Adipocyte (in vitro differentiated cells): ENCODE measurements around the gene MYL6.

ENCODE experiments used
- DNase-seq: peaks from one replicate; pipeline ENCODE4 v3.0.0-alpha.2; 2015; ENCODE audit warnings: low read depth
- H3K27me3 ChIP-seq: replicated peaks from 2 replicates; pipeline ENCODE4 v1.7.0; 2013; ENCODE audit warnings: mild to moderate bottlenecking, low read length, moderate library complexity; ENCODE audit not compliant: control insufficient read depth, insufficient read depth
- H3K36me3 ChIP-seq: 2 replicates; pipeline ENCODE4 v1.7.0; 2013; ENCODE audit warnings: low read length, mild to moderate bottlenecking, moderate library complexity; ENCODE audit not compliant: control insufficient read depth, insufficient read depth, severe bottlenecking
- H3K4me1 ChIP-seq: 2 replicates; pipeline ENCODE4 v1.7.0; 2013; ENCODE audit warnings: mild to moderate bottlenecking, low read length, moderate library complexity; ENCODE audit not compliant: control insufficient read depth, insufficient read depth
- H3K4me3 ChIP-seq: 2 replicates; pipeline ENCODE4 v1.7.0; 2013; ENCODE audit warnings: mild to moderate bottlenecking, low read length, moderate library complexity
- H3K9ac ChIP-seq: 2 replicates; pipeline ENCODE4 v1.7.0; 2013; ENCODE audit warnings: mild to moderate bottlenecking, low read length, moderate library complexity
- H3K9me3 ChIP-seq: 2 replicates; pipeline ENCODE4 v1.7.0; 2013; ENCODE audit warnings: mild to moderate bottlenecking, low read length, moderate library complexity; ENCODE audit not compliant: control insufficient read depth

MYL6 gene

GRCh38 chr12:56159482-56160192 is 1.5 kb downstream of the MYL6 start:
- H3K9ac ChIP-seq: peak overlapping the region; percentile 100
- peaks cover 31% of the 10 kb centered on the region for H3K4me1 ChIP-seq
- no peaks in the 10 kb centered on the region for H3K27me3 ChIP-seq
- H3K4me3 ChIP-seq: peak overlapping the region; percentile 98
- H3K9me3 ChIP-seq: no peaks in the 10 kb centered on the region
- H3K36me3 ChIP-seq: peaks cover 54% of the 10 kb centered on the region
- DNase-seq: no peak

DNA sequence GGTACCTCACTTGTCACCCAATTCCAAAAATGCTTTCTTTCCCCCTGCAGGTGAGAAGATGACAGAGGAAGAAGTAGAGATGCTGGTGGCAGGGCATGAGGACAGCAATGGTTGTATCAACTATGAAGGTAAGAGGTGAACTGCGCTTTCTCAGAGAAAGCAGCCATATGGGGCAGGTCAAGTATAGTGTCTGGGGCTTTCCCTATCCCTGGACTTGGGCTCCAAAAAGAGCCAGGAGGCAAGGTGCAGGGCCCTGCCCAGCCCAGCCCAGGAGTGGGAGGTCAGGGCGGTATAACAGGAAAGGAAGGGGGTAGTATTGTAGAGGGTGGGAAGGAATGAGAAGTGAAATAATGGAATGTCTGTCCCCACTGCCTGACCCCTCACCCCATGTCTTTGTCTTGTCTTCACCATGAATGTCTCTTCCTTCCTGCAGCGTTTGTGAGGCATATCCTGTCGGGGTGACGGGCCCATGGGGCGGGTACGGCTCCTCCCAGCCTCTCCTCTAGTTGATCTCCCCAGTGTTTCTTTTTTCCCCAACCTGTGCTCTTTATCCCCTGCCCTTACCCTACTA is 2.1 kb downstream of the MYL6 start:
- peak overlapping the region; percentile 100 for H3K9ac ChIP-seq
- H3K4me3 ChIP-seq: peak overlapping the region; percentile 98
- H3K36me3 ChIP-seq: peaks cover 58% of the 10 kb centered on the region
- no peaks in the 10 kb centered on the region for H3K27me3 ChIP-seq
- H3K4me1 ChIP-seq: peaks cover 31% of the 10 kb centered on the region
- no peak for DNase-seq
- no peaks in the 10 kb centered on the region for H3K9me3 ChIP-seq

GRCh38 chr12:56160894-56161689 is 2.9 kb downstream of the MYL6 start:
- Histone ChIP-seq H3K4me3 (peak overlapping the region; percentile 98), H3K27me3 (no peaks in the 10 kb centered on the region), H3K36me3 (peaks cover 65% of the 10 kb centered on the region), H3K9me3 (no peaks in the 10 kb centered on the region), H3K4me1 (peaks cover 31% of the 10 kb centered on the region), H3K9ac (peak overlapping the region; percentile 100)
- no peak for DNase-seq

- Histone ChIP-seq H3K36me3 (peaks cover 70% of the 10 kb centered on the region), H3K9ac (peak overlapping the region; percentile 100), H3K4me1 (peaks cover 31% of the 10 kb centered on the region), H3K9me3 (no peaks in the 10 kb centered on the region), H3K4me3 (peak overlapping the region; percentile 98), H3K27me3 (no peaks in the 10 kb centered on the region)
- no peak for DNase-seq
These were observed 3.7 kb downstream of the MYL6 start for GRCh38 chr12:56161690-56162351.

DNA sequence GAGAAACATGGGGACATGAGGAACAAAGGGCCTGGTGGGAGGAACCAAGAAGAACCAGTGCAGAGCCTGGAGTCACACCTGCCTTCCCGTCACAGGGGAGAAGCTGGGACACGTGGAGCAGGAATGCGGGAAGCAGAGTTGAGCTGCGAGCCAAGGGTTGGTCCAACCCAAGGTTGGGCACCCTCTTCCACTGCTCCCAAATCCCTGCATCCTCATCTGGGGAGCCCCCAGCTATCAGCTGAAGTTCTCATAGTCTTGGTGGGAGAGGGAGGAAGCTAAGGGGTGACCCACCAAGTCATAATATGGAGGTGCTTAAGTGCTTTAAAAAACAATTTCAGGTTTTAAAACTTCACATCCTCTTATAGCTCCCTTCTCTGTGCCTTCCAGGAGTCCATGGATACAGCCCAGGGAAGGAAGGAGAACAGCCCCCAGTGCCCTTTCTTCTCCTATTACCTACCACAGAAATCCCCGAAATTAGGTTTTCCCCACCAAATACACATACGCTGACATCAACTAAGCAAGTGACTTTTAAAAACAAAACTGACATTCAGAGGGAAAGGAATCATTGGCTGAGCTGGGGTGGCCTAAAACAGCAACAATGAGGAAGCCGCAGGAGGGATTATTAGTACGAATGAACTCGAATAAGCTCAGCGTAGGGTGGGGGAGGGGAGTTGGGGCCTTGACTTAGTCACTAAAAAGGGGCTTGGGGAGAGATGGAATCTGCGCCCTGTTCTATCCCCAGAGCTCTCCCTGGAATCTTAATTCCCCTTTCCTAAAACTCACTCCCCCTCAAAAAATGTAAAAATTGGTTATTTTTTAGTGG is 4.5 kb downstream of the MYL6 start:
- no peak for DNase-seq
- H3K9ac ChIP-seq: no peak overlapping the region
- H3K36me3 ChIP-seq: peaks cover 75% of the 10 kb centered on the region
- peaks cover 25% of the 10 kb centered on the region for H3K4me1 ChIP-seq
- H3K9me3 ChIP-seq: no peaks in the 10 kb centered on the region
- H3K4me3 ChIP-seq: no peak overlapping the region
- H3K27me3 ChIP-seq: no peaks in the 10 kb centered on the region

- H3K4me1 ChIP-seq: peaks cover 25% of the 10 kb centered on the region
- DNase-seq: no peak
- no peak overlapping the region for H3K9ac ChIP-seq
- no peaks in the 10 kb centered on the region for H3K27me3 ChIP-seq
- peaks cover 80% of the 10 kb centered on the region for H3K36me3 ChIP-seq
- H3K9me3 ChIP-seq: no peaks in the 10 kb centered on the region
- H3K4me3 ChIP-seq: no peak overlapping the region
These were observed 5.6 kb downstream of the MYL6 start for GRCh38 chr12:56163533-56164344.

- H3K27me3 ChIP-seq: no peaks in the 10 kb centered on the region
- no peak overlapping the region for H3K9ac ChIP-seq
- no peak for DNase-seq
- H3K36me3 ChIP-seq: peaks cover 84% of the 10 kb centered on the region
- H3K4me3 ChIP-seq: no peak overlapping the region
- no peaks in the 10 kb centered on the region for H3K9me3 ChIP-seq
- peaks cover 25% of the 10 kb centered on the region for H3K4me1 ChIP-seq
These were observed 6.2 kb downstream of the MYL6 start for GRCh38 chr12:56164345-56164729.

DNA sequence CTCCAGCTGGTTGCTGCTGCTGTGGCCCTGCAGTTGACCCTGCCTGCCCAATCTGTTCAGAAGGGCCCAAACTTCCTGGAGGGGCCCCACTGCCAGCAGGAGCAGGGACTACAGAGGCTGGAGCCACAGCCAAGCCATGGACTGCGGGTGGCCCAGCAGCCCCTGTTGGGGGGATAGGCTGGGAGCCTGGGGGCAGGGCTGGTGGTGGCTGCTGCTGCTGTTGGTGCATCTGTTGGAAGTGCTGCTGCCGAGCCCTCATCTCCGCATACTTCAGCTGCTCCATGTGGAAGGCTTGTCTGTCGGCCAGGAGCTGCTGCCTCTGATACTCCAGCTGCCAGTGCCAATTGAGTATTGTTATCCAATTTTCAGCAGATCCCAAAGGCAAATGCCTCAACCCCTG is 7.2 kb downstream of the MYL6 start:
- H3K27me3 ChIP-seq: no peaks in the 10 kb centered on the region
- no peak overlapping the region for H3K4me3 ChIP-seq
- H3K9me3 ChIP-seq: no peaks in the 10 kb centered on the region
- H3K9ac ChIP-seq: no peak overlapping the region
- peaks cover 17% of the 10 kb centered on the region for H3K4me1 ChIP-seq
- peaks cover 84% of the 10 kb centered on the region for H3K36me3 ChIP-seq
- no peak for DNase-seq

DNA sequence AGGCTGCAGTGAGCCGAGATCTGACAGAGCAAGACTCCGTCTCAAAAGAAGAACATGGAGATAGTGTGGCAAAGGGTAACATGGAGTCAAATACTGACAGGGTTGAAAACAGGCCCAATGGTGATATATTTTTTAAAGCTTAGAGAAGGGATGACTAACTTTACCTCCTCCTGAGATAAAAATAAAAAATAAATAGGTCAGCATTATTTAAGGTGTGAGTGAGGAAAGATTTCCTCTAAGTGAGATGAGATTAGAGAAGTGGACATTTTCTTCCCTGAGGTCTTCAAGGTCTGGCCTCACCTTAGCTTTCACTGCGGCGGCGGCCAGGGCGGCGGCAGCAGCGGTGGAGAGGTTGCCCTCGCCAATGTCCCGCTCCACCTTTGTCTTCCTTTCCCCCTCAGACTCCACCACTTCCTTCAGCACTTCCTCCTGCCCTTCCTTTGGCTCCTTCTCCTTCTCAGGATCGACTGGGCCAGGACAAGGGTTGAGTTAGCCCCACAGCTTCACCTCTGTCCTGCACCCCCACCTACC is 11.1 kb downstream of the MYL6 start:
- H3K4me3 ChIP-seq: no peak overlapping the region
- no peak for DNase-seq
- H3K9me3 ChIP-seq: no peaks in the 10 kb centered on the region
- no peaks in the 10 kb centered on the region for H3K4me1 ChIP-seq
- no peaks in the 10 kb centered on the region for H3K27me3 ChIP-seq
- peaks cover 83% of the 10 kb centered on the region for H3K36me3 ChIP-seq
- H3K9ac ChIP-seq: no peak overlapping the region

DNA sequence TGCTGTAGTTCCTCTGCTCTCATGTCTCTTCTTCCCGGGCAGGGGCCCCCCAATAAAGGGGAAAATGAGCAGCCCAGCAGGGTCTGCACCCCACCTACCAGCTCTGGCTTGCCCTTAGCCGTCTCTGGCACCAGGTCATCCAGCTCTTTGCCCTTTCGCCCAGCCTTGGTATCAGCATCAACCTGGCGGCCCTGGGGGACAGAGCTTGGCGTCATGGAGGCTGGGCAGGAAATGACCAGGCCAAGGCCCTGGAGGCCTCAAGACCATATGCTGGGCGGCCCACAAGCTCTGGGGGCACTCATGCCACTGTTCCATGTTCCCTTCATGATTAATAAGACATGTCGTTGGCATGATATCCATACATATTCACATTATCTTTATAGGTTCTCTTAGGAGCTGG is 14.7 kb downstream of the MYL6 start:
- DNase-seq: no peak
- H3K9ac ChIP-seq: no peak overlapping the region
- H3K9me3 ChIP-seq: no peaks in the 10 kb centered on the region
- no peaks in the 10 kb centered on the region for H3K4me1 ChIP-seq
- peaks cover 84% of the 10 kb centered on the region for H3K36me3 ChIP-seq
- H3K4me3 ChIP-seq: no peak overlapping the region
- H3K27me3 ChIP-seq: no peaks in the 10 kb centered on the region
